ENCODE data around the gene ERN1. TPM values are rescaled to one million over a fixed set of nuclear protein-coding genes. Genes with fewer than 3 reads are reported as not detected.

The ERN1 gene
- polyA plus RNA-seq, 1 donor from 2014 or later = 2.3 TPM

- no peaks in the 10 kb centered on the region for H3F3A ChIP-seq (ENCODE audit: insufficient read depth, low read length, poor library complexity, severe bottlenecking)
- no peaks in the 10 kb centered on the region for H3K27me3 ChIP-seq (ENCODE audit: insufficient read depth, low read depth, low read length)
- no peaks in the 10 kb centered on the region for H3K9me2 ChIP-seq (ENCODE audit: insufficient read depth, low read length)
- no peak overlapping the region for H2AFZ ChIP-seq (ENCODE audit: low read depth, low read length)
- no peaks in the 10 kb centered on the region for H3K9me3 ChIP-seq (ENCODE audit: low read length)
- no peak overlapping the region for H3K4me3 ChIP-seq (ENCODE audit: low read length)
- TF ChIP-seq EP300 (conservative IDR thresholded peaks at IDR 0.05; ENCODE audit: poor library complexity, severe bottlenecking) (no peak), POLR2AphosphoS5 (IDR thresholded peaks at IDR 0.05) (no peak), TAF1 (IDR thresholded peaks at IDR 0.05; ENCODE audit: low read depth) (no peak), SMC3 (conservative IDR thresholded peaks at IDR 0.05; ENCODE audit: poor library complexity) (no peak), MXI1 (conservative IDR thresholded peaks at IDR 0.05; ENCODE audit: poor library complexity, severe bottlenecking) (no peak), EZH2 (IDR thresholded peaks at IDR 0.05; ENCODE audit: borderline replicate concordance, insufficient read depth, low read length, poor library complexity, severe bottlenecking) (no peak), RAD21 (conservative IDR thresholded peaks at IDR 0.05) (no peak)
- TF ChIP-seq, protein P1, sequence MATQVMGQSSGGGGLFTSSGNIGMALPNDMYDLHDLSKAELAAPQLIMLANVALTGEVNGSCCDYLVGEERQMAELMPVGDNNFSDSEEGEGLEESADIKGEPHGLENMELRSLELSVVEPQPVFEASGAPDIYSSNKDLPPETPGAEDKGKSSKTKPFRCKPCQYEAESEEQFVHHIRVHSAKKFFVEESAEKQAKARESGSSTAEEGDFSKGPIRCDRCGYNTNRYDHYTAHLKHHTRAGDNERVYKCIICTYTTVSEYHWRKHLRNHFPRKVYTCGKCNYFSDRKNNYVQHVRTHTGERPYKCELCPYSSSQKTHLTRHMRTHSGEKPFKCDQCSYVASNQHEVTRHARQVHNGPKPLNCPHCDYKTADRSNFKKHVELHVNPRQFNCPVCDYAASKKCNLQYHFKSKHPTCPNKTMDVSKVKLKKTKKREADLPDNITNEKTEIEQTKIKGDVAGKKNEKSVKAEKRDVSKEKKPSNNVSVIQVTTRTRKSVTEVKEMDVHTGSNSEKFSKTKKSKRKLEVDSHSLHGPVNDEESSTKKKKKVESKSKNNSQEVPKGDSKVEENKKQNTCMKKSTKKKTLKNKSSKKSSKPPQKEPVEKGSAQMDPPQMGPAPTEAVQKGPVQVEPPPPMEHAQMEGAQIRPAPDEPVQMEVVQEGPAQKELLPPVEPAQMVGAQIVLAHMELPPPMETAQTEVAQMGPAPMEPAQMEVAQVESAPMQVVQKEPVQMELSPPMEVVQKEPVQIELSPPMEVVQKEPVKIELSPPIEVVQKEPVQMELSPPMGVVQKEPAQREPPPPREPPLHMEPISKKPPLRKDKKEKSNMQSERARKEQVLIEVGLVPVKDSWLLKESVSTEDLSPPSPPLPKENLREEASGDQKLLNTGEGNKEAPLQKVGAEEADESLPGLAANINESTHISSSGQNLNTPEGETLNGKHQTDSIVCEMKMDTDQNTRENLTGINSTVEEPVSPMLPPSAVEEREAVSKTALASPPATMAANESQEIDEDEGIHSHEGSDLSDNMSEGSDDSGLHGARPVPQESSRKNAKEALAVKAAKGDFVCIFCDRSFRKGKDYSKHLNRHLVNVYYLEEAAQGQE (IDR thresholded peaks at IDR 0.05; ENCODE audit: borderline replicate concordance) = no peak
- TF ChIP-seq, protein P2, sequence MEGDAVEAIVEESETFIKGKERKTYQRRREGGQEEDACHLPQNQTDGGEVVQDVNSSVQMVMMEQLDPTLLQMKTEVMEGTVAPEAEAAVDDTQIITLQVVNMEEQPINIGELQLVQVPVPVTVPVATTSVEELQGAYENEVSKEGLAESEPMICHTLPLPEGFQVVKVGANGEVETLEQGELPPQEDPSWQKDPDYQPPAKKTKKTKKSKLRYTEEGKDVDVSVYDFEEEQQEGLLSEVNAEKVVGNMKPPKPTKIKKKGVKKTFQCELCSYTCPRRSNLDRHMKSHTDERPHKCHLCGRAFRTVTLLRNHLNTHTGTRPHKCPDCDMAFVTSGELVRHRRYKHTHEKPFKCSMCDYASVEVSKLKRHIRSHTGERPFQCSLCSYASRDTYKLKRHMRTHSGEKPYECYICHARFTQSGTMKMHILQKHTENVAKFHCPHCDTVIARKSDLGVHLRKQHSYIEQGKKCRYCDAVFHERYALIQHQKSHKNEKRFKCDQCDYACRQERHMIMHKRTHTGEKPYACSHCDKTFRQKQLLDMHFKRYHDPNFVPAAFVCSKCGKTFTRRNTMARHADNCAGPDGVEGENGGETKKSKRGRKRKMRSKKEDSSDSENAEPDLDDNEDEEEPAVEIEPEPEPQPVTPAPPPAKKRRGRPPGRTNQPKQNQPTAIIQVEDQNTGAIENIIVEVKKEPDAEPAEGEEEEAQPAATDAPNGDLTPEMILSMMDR (IDR thresholded peaks at IDR 0.05; ENCODE audit: poor library complexity, severe bottlenecking) = no peak
- no peaks in the 10 kb centered on the region for H3K36me3 ChIP-seq (ENCODE audit: insufficient read depth, low read length)
- no peak overlapping the region for H3K4me2 ChIP-seq (ENCODE audit: low read length)
- no peaks in the 10 kb centered on the region for H4K20me1 ChIP-seq (ENCODE audit: insufficient read depth)
- no peak overlapping the region for H3K9ac ChIP-seq (ENCODE audit: low read length)
- H3K79me2 ChIP-seq (replicated peaks; ENCODE audit: insufficient read depth, low read length) = no peaks in the 10 kb centered on the region
- no peak overlapping the region for H3K27ac ChIP-seq (ENCODE audit: low read length)
These were observed 91.4 kb downstream of the ERN1 start for GRCh38 chr17:64038331-64039105.

DNA sequence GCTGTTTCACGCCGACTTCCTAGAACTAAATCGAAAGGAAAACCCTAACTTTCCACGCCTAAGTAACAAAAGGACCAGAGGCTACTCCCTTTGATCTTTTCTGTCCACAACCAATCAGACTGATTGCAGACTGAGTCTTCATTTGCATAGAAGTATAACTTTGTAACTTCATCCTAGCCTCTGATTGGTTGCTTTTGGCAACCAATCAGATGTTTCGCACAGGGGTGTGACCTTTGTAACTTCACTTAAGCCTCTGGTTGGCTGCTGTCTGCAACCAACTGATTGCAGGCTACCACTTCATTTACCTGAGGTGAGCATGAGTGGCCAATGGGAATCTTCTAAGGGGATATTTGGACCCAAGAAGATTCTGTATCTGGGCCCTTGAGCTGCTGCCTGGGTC lies 92.1 kb downstream of the ERN1 start:
- Histone ChIP-seq H4K20me1 (ENCODE audit: insufficient read depth) (no peaks in the 10 kb centered on the region), H3K9me2 (ENCODE audit: insufficient read depth, low read length) (no peaks in the 10 kb centered on the region), H3K9me3 (ENCODE audit: low read length) (no peaks in the 10 kb centered on the region), H3K79me2 (replicated peaks; ENCODE audit: insufficient read depth, low read length) (no peaks in the 10 kb centered on the region), H3K27ac (ENCODE audit: low read length) (no peak overlapping the region), H2AFZ (ENCODE audit: low read depth, low read length) (no peak overlapping the region), H3K4me3 (ENCODE audit: low read length) (no peak overlapping the region), H3K36me3 (ENCODE audit: insufficient read depth, low read length) (no peaks in the 10 kb centered on the region), H3F3A (ENCODE audit: insufficient read depth, low read length, poor library complexity, severe bottlenecking) (no peaks in the 10 kb centered on the region), H3K4me2 (ENCODE audit: low read length) (no peak overlapping the region), H3K9ac (ENCODE audit: low read length) (no peak overlapping the region), H3K27me3 (ENCODE audit: insufficient read depth, low read depth, low read length) (no peaks in the 10 kb centered on the region)
- TF ChIP-seq, protein P2 (IDR thresholded peaks at IDR 0.05; ENCODE audit: poor library complexity, severe bottlenecking) = no peak
- TF ChIP-seq EZH2 (IDR thresholded peaks at IDR 0.05; ENCODE audit: borderline replicate concordance, insufficient read depth, low read length, poor library complexity, severe bottlenecking) (no peak), RAD21 (conservative IDR thresholded peaks at IDR 0.05) (no peak), POLR2AphosphoS5 (IDR thresholded peaks at IDR 0.05) (no peak), TAF1 (IDR thresholded peaks at IDR 0.05; ENCODE audit: low read depth) (no peak), EP300 (conservative IDR thresholded peaks at IDR 0.05; ENCODE audit: poor library complexity, severe bottlenecking) (no peak), SMC3 (conservative IDR thresholded peaks at IDR 0.05; ENCODE audit: poor library complexity) (no peak), MXI1 (conservative IDR thresholded peaks at IDR 0.05; ENCODE audit: poor library complexity, severe bottlenecking) (no peak)
- TF ChIP-seq, protein P1 (IDR thresholded peaks at IDR 0.05; ENCODE audit: borderline replicate concordance) = no peak

All from neural cell (in vitro differentiated cells).